Measurements from ENCODE around the gene GNA14.
"Not testable (repeated sequence)": the region's sequence is repeated elsewhere in the genome, so short reads cannot be mapped to it uniquely, and the experiment has no call there.

GNA14 gene

DNA sequence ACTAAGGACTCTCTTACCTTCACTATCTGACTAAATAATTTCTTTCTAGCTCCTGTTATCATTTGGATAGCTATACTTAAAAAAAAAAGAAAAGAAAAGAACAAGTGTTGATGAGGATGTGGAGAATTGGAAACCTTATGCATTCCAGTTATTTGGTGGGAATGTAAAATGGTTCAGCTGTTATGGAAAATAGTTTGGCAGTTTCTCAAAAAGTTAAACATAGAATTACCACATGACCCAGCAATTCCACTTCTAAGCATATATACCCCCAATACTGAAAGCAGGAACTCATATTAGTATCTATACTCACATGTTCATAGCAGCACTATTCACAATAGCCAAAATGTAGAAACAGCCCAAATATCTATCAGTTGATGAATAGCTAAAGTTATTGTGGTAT, 61.1 kb downstream of the GNA14 start:
- DNase-seq = no peak

DNA sequence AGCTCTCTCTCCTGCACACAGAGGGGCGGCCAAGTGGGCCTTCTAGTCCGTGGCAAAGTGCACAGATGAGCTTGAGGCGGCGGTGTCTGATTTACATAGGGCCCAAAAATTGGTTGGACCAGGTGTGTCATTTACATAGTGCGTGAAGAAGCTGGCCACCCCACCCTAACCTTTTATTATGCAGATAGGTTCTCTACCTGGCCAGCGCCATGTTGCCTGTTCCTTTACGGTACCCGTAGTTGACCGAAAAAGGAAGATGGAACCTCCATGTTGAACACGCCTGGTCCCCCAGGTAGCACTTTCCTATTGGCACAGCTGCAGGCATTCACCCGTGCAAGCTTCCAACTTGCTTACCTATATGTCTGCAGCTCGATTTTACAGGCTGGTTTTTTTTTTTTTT, 61.5 kb downstream of the GNA14 start:
- no peak for DNase-seq

DNA sequence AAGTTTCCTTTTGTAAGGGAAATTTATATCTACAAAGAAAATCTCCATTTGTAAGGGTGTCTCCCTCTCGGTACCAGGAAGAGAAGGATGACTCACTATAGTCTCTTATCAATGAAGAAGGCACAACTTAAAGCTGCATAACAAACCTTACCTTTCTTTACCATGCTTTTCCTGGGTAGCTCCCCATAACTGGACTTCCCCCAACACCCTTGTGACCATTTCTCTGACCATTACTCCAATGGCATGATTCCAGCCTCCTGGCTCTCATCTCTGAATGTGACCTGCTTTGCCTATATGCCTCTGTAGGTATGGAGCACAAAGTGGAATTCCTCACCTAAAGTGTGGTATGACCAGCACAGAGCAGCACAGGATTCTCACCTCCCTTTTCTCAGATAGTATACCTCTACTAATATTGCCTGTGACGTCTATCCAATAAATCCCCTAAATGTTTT, 62.8 kb downstream of the GNA14 start:
- DNase-seq = no peak

DNA sequence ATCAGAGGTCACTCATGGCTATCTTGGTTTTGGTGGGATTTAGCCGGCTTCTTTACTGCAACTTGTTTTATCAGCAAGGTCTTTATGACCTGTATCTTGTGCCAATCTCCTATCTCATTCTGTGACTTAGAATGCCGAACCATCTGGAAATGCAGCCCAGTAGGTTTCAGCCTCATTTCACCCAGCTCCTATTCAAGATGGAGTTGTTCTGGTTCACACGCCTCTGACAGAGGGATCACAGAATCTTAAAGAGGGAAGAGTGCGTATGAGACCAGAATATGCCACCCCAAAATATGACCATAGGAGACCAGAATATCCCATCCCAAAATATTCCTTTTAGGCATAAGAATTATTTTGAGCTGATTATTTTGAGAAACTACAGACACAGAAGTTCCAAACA, 63.2 kb downstream of the GNA14 start:
- not testable (repeated sequence) for DNase-seq

DNA sequence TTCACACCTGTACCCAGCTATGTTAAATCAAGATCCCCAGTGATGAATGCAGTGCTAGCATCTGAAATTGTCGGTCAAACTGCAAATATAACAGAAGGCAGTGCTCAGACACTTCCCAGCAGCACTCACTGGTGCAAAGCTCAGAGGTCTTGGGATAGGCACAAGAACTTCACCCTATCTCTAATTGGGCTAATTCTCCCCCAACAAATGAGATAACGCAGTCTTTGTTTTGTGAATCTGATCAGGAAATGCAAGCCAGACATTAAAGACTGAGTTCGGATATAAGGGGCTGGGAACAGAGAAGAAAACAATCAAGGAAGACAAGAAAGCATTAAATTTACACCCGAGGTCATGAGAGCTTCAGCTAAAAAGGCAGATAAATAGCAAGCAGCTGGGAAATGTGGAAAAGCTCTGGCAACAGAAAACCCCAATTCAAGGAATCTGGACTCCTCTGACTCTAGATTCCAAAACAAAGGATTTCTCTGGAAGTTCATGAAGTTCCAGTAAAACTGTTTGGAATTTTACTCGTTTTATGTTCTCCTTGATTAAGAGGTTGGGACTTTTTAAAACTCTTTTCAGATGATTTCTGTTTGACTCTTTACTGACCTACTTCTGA, 65.1 kb downstream of the GNA14 start:
- DNase-seq = no peak

DNA sequence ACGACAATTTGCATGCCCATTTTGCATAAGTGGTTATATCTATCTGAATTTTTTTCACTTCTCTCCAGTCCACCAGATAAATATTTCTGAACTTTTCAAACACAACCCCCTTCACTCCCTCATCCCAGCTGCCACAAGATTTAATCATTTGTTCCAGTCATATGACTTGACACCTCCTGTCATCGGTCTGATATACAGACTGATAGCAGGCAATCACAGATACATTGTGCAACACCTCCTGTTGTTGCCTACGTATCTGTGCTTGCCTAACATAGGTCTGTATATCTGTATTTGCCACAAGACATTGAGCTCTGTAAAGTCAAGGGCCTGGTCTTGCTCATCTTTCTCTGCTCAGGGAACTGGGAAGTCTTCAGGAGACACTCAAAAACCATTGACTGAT, 65.6 kb downstream of the GNA14 start:
- DNase-seq = no peak

DNA sequence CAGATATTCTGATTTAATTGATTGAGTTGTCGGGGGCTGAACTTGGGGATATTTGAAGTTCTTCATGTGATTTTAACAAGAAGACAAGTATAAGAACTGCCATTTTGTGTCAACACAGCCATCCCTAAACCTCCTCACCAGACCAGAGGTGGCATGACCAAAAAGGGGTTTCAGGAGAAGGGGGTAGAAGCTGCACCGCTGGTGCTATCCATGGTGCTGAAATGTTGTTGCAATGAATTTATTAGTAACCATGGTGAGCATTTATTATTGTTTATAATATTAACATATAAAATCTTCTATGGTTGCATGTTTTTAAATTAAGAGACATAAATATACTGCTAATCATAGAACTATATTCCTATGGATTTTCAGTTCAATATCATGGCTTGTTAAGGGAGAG, 72.3 kb downstream of the GNA14 start:
- DNase-seq = peak; percentile 10

DNA sequence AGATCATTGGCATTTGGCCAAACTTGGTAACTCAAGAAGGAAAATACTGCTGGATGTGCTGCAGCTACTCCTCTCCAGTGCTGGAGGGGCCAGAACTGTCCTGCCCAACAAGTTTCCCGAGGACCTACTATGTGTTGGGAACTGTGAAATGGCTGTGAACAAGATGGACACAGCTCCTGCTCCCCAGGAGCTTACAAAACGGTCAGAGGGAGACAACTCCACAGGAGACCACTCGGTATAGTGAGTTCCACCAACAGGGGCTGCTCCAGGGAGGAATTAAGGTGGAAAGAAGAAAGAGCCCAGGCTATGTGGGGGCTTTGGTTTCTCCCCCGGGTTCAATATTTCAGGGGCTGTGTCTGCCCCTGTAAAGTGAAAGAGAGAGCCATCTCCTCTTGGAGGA, 78.8 kb downstream of the GNA14 start:
- DNase-seq = no peak

DNA sequence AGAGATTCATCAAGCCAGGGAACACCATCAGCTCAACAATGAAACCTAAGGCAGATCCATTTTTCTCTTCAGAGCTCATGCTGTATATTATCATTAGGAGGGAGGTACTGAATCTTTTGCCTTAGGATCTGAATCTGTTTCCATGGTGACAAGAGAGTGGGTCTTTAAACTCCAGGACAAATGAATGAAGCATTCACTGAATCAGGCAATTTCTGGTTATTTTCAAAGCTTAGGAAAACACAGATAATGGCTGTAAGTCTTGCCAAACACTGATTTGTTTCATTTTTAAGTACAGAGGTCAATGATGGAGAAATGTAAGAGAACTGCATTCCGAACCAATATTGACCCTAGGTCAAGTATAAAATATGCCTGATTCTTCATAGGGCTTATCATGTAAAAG, 84.9 kb downstream of the GNA14 start:
- DNase-seq = no peak

DNA sequence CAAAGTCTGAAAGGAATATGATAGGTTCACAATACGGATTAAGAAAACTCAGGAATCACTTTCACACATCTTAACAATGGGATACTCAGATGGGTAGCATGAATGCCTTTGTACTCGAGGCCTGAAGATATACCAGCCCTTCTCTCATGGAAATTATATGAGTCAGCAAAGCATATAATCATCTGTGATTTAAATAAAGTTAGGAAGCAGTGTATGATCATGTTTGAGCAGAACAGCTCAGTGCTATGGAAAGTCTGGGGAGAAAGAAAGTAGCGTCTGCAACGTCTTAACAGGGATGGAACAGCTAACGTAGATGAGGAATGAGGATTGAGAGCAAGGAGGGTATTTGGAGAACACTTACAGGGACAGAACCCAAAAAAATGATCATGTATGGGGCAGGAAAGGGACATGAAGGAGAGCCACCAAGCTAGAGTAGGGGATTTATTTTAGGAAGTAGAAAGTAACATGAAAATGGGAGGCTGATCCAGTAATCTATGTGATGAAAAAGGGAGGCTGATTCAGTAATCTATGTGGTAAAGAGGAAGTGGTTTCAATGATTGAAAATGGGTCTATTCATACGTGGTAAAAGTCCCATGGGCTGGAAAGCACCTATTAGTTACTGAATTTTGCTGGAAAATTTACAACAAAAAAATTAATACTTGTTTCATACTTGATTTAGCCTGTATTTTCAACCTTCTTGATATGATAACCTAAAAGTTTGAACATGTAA, 85.9 kb downstream of the GNA14 start:
- no peak for DNase-seq

DNA sequence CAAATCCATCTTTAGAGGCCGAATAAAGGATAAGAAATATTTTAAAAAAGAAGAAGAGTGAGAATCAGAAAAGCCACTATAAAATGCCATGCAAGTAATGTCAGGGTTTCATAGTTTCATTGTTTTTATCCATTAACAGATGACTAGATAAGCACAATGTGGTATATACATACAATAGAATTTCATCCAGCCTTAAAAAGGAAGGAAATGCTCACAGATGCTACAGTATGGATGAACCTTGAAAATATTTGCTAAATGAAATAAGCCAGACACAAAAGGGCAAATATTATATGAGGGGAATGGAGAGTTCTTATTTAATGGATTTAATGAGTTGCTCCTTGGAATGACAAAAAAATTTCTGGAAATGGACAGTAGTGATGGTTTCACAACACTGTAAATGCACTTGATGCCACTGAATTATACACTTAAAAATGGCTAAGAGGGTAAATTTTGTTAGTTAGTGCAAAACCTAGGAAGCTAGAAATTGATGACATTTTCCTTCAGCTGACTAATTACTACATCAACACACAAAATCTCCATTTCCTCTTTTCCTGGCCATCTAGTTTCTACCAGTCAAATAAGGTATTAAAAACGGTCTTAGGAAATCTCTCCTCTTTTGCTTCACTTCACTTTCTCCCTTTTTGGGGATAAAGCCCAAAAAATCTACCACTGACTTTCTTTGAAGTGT, 86.6 kb downstream of the GNA14 start:
- no peak for DNase-seq

DNA sequence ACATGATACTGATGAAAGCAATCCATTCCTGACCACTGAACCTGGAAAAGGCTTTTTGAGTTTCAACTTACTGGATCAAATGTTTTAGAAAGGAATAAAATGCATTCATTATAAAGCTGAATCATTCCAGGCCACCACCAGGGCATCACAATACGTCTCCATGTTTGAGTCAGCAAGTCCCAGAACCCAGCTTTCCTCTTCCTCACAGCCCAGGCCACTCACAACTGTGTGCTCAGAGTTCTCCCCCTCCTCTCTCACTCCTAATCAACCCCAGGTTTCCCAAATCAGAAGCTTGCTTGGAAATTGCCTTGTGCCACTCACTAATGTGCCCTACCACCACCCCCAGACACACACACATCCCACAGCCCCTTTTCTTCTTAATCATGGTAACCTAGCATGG, 91.7 kb downstream of the GNA14 start:
- DNase-seq = no peak

DNA sequence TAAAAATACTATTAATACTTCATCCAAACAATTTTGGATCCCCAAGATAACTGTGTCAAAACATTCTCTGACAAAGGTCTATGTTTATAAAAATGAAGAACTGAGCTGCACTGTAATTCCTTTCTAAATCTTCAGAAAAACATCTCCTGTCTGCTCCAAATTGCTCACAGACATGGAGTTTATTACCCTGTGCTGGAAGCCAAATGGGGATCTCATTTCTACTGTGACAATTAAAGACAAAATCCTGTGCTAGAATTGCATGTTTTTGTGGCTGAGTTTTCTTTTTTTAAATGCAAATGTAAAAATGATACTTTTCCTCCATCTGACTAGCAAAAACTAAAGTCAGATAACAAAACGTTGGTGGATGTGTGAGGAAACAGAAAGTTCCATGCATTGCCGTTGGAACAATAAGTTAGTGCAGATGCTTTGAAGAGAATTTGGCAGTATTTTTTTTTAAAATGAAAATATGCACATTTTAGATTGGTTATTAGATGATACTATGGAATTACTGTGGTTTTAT, 93.5 kb downstream of the GNA14 start:
- DNase-seq = no peak

DNA sequence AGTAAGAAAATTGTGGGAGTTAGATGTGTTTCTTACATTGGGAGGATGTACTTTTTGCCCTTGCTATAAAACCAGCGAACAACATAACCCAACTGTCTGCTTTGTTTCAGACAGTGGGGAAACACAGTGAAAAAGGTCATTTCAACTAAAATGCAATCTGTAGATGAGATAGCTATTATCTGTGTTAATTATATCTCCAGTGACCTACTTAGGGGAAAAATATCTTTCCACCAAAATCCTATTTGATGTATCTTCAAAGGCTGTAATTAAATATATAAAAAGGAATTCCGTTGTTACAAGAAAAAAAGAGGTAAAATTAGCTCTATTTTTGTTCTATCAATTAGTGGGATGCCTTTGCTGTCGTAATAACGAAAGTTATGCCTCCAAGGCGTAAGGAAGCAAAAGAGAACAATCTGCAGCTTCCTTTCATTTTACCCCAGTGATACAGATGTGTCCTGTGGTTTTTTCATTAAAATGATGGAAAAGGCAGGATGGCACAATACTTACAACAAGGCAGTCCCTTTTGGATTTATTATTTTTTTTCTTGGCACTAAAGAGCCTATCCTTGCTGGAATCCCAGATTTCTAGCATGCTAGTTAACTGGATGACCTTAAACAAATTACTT, 100.9 kb downstream of the GNA14 start:
- no peak for DNase-seq

DNA sequence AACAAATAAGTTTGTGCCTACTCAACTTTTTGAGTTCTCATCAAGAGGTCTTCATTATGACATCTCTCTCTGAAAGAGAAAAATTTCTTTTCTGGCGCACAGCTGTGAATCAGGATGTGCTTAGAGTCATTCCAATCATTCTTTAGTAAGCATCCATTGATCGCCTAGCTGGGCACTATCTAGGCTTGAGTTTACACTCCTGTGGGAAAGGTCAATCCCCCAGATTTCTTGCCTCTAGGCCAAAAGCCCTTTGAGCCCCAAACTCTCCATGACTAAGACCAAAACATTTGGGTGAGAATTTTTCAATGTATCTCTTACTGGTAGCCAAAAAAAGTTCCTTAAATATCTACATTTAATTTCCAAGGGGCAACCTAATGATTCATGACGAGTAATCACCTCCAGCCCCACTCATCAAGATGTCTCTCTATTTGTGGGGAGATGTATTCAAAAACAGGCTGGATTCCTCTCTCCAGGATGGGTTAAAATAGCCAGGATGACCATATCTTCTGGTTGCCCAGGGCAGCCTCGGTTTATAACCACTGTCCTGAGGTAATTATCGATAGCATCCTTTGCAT, 101.7 kb downstream of the GNA14 start:
- no peak for DNase-seq

DNA sequence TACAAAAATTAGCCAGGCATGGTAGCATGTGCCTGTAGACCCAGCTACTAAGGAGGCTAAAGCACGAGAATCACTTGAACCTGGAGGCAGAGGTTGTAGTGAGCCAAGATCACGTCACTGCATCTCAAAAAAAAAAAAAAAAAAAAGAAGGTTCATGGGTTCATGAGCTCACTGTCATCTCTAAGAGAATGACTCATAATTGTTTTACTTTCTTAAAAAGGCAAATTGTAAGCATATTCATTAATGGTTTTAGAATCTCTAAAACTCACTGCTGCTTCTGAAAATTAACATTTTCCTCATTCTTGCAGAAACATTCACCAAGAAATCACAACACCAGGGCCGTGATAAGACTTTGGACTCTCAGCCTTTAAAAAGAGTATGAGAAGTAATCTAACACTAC, 103.6 kb downstream of the GNA14 start:
- DNase-seq = no peak

DNA sequence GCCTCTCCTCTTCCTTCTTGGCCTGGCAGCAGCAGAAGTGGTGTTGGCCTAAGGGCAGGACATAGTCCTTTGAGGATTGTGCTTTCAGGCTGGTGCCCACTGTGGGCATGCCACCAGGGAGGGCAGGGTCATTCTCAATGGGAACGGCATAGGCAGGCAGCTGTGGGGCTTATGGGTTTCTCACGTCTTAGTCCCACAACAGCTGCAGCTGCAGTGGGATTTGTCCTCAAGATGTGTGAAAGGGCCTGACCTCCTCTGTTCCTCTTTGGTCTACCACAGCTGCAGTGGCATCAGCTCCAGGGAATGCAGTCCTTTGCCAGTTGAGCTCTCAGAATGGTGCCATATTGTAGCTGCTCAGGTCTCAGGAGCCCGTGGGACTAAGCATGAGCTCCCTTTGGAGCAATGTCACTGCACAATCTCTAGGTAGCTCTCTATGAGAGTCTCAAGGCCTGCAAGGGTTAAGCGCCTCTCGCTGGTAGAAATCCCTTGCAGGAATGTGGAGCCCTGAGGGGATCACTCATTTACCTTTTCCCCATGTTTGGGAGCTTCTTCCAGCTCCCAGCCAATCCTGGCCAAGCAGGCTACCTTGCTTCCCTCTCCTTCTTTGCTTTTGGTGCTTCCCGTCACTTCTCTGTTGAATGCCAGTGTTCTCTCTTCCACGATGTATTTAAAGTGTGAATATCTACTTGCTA, 104.8 kb downstream of the GNA14 start:
- no peak for DNase-seq

DNA sequence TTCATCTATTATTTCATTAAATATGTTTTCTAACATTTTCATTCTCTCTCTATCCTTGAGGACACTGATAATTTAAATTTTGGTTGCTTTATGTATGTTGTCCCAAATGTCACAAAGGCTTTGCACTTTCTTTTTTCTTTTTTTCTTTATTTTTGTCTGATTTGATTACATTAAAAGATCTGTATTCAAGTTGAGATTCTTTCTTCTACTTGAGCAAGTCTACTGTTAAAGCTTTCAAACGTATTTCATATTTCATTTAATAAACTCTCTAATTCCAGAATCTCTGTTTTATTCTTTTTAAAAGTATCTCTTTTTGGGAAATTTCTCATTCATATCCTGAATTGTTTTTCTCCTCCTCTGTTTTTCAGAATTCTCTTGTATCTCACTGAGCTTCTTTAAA, 106.5 kb downstream of the GNA14 start:
- no peak for DNase-seq

DNA sequence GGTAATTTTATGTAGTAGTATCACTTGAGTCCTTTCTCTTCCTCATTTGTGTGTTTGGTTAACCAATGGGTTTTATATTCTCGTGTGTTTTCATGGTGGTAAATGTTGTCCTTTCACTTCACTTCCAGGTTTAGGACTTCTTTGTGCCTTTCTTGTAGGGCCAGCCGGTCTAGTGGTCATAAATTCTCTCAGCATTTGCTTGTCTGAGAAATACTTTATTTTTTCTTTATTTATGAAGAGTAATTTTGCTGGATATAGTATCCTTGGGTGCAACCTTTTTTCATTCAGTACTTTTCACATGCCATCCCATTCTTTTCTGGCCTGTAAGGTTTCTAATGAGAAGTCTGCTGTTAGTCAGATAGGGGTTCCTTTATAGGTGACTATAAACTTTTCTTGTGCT, 107.1 kb downstream of the GNA14 start:
- no peak for DNase-seq

DNA sequence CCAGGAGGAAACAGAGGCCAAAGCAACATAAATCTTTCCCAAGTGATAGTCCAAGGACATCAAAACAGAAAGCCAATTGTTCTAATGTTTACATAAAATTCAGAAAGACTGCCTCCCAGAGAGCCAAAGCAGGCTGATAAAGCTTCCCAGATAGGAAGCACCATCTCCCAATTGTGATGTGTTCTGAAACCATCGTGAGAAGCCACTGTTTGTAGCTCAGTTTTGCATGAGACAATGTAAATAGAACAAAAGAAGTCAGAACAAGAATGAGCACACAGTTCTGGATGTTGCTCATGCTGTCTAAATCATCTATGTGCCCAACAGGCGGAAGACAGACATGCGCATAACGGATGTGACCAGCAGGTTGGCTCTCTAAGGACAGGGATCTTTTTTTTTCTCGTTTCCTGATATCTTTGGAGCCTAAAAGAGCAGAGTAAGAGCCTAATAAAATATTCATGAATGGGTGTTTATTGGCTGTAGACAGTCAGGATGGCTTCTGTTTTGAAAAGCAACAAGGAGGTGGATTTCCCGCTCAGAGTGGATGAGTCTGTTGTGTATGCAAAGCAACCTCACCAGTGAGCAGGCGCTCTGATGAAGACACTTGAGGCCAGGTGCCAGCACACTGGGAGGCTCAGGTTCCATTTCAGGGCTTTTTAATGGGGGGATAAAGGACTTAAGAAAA, 113.6 kb downstream of the GNA14 start:
- DNase-seq = no peak

DNA sequence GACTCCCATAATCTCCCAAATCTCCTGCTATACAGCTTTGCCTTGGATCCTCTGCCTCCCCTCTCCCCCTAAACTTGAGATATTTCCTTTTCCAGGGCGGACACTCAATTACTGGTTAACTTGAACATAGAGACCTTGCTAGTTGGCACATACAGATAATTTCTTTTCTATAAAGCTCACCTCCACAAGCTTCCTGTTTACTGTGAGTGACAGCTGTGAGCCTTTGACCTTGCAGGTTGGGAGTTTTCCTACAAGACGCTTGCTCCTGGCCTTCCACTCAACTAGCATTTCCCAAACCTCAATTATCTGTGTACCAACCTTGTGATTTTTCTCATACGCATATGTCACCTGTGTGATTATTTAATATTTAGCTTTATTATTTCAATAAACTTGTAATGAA, 114.5 kb downstream of the GNA14 start:
- DNase-seq = no peak

DNA sequence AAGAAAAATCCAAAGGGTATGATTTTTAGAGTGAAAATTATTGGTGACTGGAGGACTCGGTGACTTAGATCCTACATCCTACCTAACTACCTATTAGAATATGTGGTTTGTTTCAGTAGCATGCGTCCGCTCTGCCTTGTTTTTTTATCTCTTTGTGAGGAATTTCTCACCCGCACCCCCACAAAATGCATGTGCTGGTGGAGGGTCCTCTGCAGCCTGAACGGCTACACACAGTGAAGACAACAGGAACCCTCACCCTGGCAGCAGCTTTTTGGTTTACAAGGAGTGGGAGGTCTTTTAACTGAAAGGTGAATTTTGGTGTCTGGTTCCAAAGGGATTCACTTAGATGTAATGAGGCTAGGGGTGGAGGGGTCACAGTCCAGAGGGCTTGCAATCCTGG, 115.5 kb downstream of the GNA14 start:
- no peak for DNase-seq
